GM12891 (cell line): ENCODE results near the gene TMEM272.

Experiments used
- POLR2A ChIP-seq: IDR thresholded peaks from 2 replicates; pipeline ENCODE4 v1.6.1; 2011; ENCODE audit warnings: low read depth, low read length, control low read depth
- POLR2AphosphoS5 ChIP-seq: IDR thresholded peaks from 2 replicates; pipeline ENCODE4 v1.6.1; 2011; ENCODE audit warnings: low read depth, low read length, control low read depth
- SPI1 ChIP-seq: IDR thresholded peaks from 2 replicates; pipeline ENCODE4 v1.6.1; 2011; ENCODE audit warnings: low read depth, low read length, control low read depth
- TAF1 ChIP-seq: IDR thresholded peaks from 2 replicates; pipeline ENCODE4 v1.6.1; 2011; ENCODE audit warnings: low read depth, low read length, control low read depth

DNA sequence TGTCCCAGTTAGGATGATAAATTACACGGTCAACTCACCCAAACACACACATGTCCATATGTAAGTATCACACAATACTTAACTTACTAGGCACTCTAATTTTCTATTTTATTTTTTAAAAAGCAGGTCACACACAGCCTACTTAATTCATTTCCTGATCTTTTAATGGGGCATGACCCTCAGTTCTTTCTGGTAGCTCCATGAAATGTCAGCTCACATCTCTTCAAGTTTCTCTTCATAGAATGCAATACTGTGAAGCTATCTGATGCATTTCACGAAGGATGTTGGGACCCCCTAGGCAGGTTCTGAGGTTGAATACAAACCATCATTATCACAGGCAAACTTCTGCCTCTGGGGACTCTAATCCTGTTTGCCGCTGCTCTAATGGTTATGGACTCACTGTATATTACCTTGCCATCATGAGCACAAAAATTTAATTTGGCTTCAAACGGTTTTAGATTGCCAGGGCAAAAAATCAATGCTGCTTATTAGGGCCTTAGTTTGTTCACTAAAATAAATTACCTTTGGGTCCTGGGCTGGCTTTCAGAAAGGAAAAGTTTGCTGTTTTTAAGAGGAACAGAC lies 24.9 kb downstream of the TMEM272 start:
- TF ChIP-seq POLR2AphosphoS5 (no peak), SPI1 (no peak), POLR2A (no peak), TAF1 (no peak)
